ENCODE results near the gene TMEM132D.

GRCh38 chr12:129938089-129938488 is 34.3 kb upstream of the TMEM132D start:
- TF ChIP-seq CTCF (IDR thresholded peaks at IDR 0.05; ENCODE audit: control extremely low read depth in 1 of 3, insufficient read depth in 1 of 3, low read depth in 1 of 3, low read length in 3 of 3) (no peak), GABPA (IDR thresholded peaks at IDR 0.05; ENCODE audit: borderline replicate concordance, insufficient read depth, low read length) (no peak), SIX5 (IDR thresholded peaks at IDR 0.05; ENCODE audit: low read depth, low read length) (no peak), CTBP2 (IDR thresholded peaks at IDR 0.05; ENCODE audit: borderline replicate concordance, insufficient read depth, insufficient read length, low read length) (no peak), POLR2A (IDR thresholded peaks at IDR 0.05; ENCODE audit: control extremely low read depth in 1 of 2, low read depth in 2 of 2, low read length in 2 of 2) (no peak), ZNF274 (IDR thresholded peaks at IDR 0.05; ENCODE audit: borderline replicate concordance, extremely low read depth, low read length) (no peak), POU5F1 (IDR thresholded peaks at IDR 0.05; ENCODE audit: low read depth, low read length) (no peak), POLR2AphosphoS5 (IDR thresholded peaks at IDR 0.05; ENCODE audit: low read depth, low read length) (no peak), GTF2F1 (IDR thresholded peaks at IDR 0.05; ENCODE audit: borderline replicate concordance, low read depth, low read length) (no peak), TAF1 (IDR thresholded peaks at IDR 0.05; ENCODE audit: low read depth, low read length) (no peak), E2F6 (IDR thresholded peaks at IDR 0.05) (no peak)
- TF ChIP-seq, protein P1, sequence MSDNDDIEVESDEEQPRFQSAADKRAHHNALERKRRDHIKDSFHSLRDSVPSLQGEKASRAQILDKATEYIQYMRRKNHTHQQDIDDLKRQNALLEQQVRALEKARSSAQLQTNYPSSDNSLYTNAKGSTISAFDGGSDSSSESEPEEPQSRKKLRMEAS (IDR thresholded peaks at IDR 0.05) = no peak

Data from H1 (cell line).